KBM-7 (cell line): ENCODE results near the gene MAGEA9B.
"Not testable (repeated sequence)": the region's sequence is repeated elsewhere in the genome, so short reads cannot be mapped to it uniquely, and the experiment has no call there.

Experiments
- DNase-seq: peaks from one replicate; pipeline ENCODE4 v3.0.0-alpha.2; 2015
- in situ Hi-C: fragments of 300-500 bp; cut with MboI; formaldehyde crosslinking; loops from 2 replicates; pipeline ENCODE4 v1.14.3; 2020; ENCODE audit warnings: low sequenced_read_pairs, low pct_unique_long_range_greater_than_20kb, mixed read lengths

Gene MAGEA9B, protein sequence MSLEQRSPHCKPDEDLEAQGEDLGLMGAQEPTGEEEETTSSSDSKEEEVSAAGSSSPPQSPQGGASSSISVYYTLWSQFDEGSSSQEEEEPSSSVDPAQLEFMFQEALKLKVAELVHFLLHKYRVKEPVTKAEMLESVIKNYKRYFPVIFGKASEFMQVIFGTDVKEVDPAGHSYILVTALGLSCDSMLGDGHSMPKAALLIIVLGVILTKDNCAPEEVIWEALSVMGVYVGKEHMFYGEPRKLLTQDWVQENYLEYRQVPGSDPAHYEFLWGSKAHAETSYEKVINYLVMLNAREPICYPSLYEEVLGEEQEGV

DNA sequence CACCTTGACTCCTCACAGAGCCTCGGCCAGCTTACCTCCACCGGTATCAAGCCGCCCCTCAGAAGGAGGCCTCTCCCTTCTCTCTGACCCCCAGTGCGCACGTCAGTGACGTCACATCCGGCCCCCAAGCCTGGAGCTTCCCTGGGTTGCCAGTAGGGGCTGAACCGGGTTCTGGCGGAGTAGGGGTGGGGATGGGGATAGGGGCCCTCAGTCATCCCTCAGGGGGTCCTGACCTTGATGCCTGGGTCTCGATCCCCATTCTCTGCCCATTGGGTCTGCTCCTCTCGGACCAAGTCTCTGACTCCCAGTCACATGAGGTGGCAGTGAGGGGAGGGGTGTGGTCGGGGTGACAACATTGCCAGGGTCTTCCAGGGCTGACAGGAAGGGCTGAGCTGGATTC, at the start of gene MAGEA9B:
Gene MAGEA9B, minus strand, starts transcription at position 101 of the 400 bp plus-strand sequence. CDS start 4,280 bp downstream, outside the sequence.
- in situ Hi-C loops: not testable (repeated sequence)

DNA sequence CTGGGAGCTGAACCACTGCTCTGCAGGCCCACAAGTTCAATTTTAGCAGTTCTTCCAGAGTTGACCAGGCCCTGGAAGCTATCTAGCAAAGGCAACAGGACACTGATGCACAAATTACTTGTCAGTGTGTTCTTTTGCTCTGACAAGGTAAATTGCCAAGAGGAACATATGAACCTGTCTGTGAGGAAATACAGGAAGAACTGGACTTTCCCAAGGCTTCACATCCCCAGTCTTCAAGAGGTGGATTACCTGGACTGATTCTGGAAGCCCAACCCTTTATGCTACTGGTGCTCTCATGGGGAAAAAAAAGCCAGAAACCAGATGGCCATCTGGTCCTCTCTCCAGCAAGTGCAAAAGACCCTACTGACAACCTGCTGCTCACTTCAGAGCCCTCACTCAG, 46.3 kb upstream of the MAGEA9B start:
- no peak for DNase-seq
- in situ Hi-C loops: loop anchor here (25.0 kb wide), 1 partner anchor 121 kb away; the partner anchor contains the start of gene IDS

More for the DNA sequence above, at the start of gene MAGEA9B:
- not testable (repeated sequence) for DNase-seq

DNA sequence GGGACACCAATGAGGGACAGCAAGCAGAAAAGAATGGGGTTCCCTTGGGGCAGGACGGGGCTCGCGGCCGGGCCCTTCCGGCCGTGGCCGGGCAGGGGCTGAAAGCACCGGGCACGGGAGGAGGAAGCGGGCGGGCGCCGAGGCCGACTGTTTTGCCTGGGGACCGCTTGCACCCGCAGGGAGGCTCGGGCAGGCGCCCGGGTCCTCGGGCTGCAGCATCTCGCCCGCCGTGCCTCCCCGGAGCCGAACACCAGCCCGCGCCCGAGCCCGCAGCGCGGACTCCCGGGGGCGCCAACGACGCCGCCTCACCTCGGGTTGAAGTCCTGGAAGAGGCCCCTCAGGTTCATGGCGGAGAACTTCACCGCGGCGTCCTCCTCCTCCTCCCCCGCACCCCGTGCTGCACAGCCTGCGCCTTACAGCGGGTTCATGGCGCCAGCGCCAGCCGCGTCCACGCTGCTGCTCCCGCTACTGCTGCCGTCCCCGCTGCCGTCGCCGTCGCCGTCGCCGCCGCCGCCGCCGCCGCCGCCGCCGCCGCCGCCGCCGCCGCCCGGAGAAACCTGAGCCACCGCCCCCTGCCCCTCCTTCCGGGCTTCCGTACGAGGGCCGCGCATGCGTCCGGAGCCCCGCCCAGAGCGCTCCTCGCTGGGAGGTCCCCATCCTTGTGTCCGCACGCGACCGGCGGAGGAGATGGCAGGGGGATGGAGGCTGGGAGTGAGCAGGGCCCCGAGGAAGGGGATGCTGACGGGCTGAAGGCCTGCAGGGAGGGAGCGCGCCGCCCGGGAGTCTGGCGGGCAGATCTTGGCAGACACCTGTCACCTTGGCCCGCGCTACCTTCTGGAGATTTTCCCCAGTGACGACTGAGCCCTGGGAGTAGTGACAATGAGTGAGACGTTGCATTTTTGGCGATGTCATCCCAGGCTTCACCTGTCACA, 44.2 kb upstream of the MAGEA9B start, which contains the start of gene TMEM185A:
Gene TMEM185A, minus strand, starts transcription at position 559 of the 932 bp plus-strand sequence. Its CDS starts 212 bp downstream, at position 347.
- in situ Hi-C loops: loop anchor here (25.0 kb wide), 1 partner anchor 119 kb away; the partner anchor contains the start of gene IDS
- peak; percentile 82 for DNase-seq

DNA sequence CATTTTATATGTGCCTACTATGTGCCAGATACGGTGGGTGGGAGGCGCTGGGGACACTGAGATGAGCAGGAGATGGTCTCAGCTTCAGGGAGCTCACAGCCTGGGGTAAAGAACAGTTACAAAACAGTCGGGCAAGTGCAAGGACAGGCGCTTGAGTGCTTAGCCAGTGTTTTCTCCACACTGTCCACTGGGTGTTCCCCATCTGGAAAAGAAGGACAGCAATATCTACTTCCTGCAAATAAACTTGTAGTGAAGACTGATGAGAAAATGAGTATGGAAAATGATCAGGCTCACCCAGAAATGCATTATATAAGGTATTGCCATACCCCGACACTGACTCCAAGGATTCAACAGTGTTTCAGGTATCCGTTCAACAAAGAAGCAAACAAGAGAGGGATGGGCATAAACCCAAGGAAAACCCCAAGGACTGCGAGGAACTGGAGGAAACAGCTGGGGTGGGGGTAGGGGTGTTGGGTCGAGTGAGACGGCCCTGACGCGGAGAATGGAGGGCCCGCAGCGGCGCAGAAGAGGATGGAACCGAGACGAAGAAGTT, 43.5 kb upstream of the MAGEA9B start:
- in situ Hi-C loops: loop anchor here (25.0 kb wide), 1 partner anchor 118 kb away; the partner anchor contains the start of gene IDS
- peak; percentile 53 for DNase-seq

DNA sequence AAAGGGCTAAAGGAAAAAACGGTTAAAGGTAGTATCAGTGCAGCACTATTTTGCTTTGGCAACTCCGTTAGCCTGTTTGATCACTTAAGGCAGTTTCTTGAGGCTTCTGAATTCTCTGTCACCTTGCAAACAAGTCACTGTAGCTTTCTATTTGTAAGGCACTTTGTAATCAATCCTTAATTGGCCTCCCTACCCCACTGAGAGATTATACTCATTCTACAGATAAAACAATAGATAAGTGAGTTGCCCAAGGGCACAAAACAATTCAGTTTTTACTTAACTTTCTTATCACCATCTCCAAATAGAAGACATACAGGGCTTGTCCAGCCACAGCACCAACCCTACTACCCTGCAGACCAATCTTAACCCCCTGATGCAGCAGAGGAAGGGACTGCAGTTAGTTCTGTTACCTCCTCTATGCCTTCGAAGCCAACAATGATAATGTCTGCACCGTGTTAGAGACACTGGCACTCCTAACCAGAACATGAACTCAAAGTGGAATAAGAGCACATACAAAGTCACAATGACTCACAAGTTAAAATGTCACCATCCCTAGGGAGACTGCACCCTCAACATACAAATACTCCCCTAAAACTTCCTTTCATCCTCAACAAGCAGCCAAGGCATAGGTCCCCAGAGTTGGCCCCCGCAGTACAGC, 42.6 kb upstream of the MAGEA9B start:
- in situ Hi-C loops: loop anchor here (25.0 kb wide), 1 partner anchor 118 kb away; the partner anchor contains the start of gene IDS

DNA sequence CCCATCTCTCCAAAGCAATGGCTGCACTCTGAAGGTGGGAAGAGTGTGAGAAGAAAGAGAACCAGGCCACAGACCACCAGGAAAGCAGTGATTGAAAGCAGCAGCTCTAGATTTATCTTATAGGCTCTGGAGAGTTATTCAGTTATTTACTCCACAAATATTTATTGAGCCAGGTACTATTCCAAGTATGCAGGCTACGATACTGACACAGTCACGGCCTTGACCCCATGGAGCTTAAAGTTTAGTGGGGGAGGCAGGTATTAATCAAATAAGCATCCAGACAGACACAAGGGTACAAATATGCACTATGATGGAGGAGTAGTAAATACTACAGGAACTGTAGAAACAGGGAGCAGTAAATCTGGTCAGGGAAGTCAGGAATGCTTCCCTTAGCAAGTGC, 41.5 kb upstream of the MAGEA9B start:
- DNase-seq: no peak
- in situ Hi-C loops: loop anchor here (25.0 kb wide), 1 partner anchor 116 kb away; the partner anchor contains the start of gene IDS

More for the DNA sequence above, 42.6 kb upstream of the MAGEA9B start:
- DNase-seq: no peak

DNA sequence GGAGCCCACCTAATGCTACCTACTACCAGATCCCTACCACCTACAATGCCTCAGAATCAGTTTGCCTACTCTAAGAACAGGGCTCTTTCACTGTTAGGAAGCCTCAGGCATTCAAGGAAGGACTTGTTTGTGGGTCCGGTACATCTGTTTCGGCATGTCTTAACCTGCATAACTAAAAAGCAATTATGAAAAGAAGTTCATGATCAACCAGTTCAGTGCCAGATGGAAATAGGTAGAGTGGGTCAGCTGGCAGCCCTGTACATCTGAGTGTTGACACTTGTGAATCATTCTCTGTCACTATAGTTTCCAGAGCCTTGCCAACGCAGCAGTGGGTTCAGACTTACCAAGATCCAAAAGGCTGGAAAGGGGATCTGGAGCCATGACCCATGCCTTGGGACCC, 41.0 kb upstream of the MAGEA9B start:
- in situ Hi-C loops: loop anchor here (25.0 kb wide), 1 partner anchor 116 kb away; the partner anchor contains the start of gene IDS
- DNase-seq: no peak

DNA sequence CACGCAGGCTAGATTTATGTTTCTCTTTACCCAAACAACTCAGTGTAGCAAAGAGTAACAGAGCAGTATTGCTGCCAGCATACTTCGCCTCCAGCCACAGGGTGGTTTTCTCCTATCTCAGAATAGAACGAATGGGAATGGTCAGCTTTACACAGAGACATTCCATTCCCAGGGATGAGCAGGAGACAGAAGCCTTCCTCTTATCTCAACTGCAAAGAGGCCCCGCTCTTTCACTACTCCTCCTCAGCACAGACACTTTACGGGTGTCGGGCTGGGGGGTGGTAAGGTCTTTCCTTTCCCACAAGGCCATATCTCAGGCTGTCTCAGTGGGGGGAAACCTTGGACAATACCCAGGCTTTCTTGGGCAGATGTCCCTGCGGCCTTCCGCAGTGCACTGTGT, 39.6 kb upstream of the MAGEA9B start:
- not testable (repeated sequence) for DNase-seq

DNA sequence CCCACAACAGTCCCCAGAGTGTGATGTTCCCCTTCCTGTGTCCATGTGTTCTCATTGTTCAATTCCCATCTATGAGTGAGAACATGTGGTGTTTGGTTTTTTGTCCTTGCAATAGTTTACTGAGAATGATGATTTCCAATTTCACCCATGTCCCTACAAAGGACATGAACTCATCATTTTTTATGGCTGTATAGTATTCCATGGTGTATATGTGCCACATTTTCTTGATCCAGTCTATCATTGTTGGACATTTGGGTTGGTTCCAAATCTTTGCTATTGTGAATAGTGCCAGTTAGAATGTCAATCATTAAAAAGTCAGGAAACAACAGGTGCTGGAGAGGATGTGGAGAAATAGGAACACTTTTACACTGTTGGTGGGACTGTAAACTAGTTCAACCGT, 32.4 kb upstream of the MAGEA9B start:
- in situ Hi-C loops, DNase-seq: not testable (repeated sequence)

More for the DNA sequence above, 39.6 kb upstream of the MAGEA9B start:
- in situ Hi-C loops: loop anchor here (25.0 kb wide), 1 partner anchor 115 kb away; the partner anchor contains the start of gene IDS

DNA sequence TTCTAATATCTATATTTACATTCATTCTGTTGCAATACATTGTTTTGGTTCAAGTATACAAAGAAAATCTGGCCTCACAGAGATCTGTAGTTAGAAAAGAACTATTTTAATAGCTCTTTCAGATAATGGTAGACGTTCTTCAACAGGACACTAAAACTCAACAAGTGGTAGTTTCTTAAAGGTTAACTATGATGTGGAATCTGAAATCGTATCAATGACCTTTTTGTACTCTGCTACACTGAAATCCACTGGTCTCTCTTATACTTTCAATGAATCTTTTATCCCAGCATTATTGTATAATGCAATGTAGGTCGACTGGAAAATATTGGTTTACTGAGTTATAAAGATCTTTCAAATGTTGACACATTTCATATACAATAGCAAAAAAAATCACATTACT, 31.6 kb upstream of the MAGEA9B start:
- in situ Hi-C loops: no loop called here

DNA sequence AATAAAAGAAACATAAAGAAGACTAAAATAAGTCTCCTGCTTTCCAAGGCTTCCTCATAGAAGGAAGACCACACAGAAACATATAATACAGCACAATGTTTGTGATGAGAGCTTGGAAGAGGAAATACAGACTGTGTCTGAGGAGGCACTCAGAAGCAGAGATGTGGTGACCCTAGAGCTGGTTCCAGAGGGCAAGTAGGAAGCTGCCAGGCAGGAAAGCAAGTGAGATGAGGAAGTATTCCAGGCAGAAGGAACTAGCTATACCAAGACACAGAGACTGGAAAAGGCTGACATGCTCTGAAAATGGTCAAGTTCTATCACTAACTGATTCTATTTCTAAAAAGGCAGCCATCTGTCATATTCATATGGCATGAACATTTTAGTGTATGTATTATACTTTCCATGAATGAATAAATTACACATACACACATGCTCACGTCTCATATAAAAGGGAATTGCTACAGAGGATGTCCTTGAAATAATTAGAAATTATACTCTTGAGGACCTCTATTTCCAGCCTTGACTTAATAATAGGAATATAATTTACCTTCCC, 24.4 kb upstream of the MAGEA9B start:
- in situ Hi-C loops: no loop called here
- no peak for DNase-seq

More for the DNA sequence above, 31.6 kb upstream of the MAGEA9B start:
- DNase-seq: no peak

DNA sequence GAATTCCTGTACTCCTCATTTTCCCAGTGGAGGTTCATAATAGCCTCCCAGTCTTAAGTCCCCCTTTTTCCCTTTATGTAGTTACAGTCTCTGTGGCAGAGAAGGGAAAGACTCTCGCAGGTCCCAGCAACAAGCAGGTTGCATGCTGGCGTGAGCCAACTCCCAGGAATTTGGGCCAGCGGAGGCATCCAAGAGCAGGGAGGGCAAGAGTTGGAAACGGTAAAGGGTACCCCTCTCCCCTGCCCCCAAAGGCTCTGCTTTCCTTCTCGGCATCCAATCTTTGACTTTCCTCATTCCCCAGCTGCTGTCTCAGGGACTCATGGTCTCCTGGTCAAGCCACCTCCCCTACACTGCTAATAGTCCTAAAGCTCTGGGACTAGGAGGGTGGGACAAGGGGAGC, 23.3 kb upstream of the MAGEA9B start:
- DNase-seq: no peak
- in situ Hi-C loops: no loop called here

DNA sequence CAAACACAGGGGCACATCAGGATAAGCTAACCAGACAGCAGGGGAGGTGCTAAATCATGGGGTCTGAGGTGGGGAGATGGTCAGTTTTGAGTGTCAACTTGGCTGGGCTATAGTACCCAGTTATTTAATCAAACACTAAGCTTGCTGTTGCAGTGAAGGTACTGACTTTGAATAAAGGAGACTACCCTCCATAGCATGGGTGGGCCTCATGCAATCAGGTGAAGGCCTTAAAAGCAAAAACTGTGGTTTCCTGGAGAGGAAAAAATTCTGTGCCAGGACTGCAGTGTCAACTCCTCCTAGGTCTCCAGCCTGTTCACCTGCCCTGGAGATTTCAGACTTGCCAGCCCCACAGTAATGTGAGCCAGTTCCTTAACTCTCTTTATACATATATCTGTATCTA, 20.4 kb upstream of the MAGEA9B start:
- in situ Hi-C loops: no loop called here
- DNase-seq: no peak

DNA sequence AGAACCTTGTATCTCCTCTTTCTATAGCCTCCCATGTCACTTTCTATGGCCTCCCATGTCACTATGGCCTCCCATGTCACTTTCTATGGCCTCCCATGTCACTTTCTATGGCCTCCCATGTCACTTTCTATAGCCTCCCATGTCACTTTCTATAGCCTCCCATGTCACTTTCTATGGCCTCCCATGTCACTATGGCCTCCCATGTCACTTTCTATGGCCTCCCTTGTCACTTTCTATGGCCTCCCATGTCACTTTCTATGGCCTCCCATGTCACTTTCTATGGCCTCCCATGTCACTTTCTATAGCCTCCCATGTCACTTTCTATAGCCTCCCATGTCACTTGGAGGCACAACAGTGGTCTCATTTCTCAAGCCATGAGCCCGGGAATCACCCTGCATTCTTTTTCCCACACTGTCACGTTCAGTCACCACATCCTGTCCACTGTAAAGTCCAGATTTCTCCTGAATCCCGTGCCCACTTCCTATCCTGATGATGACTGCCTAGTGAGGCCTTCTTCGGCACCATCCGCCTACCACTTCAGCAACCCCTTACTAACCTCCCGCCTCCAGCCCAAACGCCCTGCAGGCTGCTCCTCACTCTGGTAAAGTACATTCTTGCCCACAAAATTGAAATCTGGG, 18.1 kb upstream of the MAGEA9B start:
- DNase-seq, in situ Hi-C loops: not testable (repeated sequence)

DNA sequence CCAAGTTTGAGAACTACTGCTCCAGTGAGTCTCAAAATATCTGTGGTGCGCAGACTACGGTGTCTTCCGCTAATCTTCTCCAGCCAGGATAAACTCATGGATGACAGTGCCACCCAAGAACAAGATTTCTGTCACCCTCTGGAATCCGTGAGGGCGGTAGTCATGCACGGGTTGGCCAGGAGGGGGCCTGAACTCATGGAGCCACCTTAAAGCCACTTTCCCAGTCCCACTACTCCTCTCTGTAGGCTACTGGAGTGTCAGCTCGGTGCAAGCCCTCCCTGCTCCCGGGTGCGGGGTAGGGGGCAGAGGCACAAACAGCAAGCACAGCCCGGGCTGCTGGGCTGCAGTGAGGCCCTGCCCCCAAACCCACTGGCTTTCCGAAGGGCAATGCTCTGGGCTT, 11.3 kb upstream of the MAGEA9B start:
- in situ Hi-C loops, DNase-seq: not testable (repeated sequence)

DNA sequence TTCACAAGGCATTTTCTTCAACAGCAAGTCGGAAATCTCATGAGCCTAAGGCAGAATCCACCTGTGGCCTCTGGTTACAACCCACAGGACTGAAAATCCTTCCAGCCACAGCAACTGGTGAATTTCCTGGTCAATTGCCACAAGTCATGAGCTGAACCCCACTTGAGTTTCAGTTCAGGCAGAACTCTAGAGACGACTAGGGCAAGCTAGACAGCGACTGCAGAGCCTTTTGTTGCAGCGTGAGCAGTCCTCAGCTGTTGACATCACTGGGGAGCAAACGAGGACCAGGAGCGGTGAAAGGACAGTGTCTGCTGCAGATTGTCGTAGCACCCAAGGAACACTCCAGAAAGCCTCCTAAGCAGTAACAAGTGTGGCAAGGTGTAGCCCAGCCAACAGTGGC, 8.7 kb upstream of the MAGEA9B start:
- in situ Hi-C loops: not testable (repeated sequence)

DNA sequence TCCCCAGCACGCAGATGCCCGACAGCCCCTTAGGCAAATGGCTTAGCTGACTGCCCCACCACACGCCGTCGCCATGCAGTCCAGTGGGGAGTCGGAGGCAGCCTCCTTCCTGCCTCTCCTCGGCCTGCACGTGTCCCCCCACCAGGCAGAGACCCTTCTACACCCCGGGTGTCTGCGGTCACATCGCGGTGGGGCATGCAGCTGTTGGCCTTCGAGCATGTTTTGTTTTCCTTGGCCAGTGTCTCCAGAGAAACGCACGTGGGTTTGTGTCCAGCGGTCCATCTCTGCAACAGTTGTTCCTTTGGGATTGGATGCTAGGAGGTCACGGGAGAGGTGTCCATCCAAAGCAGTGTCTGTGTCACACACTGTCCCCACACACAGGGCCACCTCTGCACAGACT, 8.0 kb upstream of the MAGEA9B start, which contains the start of gene HSFX2:
Gene HSFX2, minus strand, starts transcription at position 101 of the 400 bp plus-strand sequence. CDS start 614 bp downstream, outside the sequence.
- in situ Hi-C loops, DNase-seq: not testable (repeated sequence)

More for the DNA sequence above, 8.7 kb upstream of the MAGEA9B start:
- DNase-seq: not testable (repeated sequence)
